ENCODE data around the gene EML5. TPM values are rescaled to one million over a fixed set of nuclear protein-coding genes. Genes with fewer than 3 reads are reported as not detected.
A peak's percentile ranks its signal among the peaks of the same experiment; 100 is the strongest.

EML5 gene
- total and polyA plus RNA-seq, 2 donors (not counting 3 experiments of a cell fraction or from before 2014, with no cell fraction given), result not detected

DNA sequence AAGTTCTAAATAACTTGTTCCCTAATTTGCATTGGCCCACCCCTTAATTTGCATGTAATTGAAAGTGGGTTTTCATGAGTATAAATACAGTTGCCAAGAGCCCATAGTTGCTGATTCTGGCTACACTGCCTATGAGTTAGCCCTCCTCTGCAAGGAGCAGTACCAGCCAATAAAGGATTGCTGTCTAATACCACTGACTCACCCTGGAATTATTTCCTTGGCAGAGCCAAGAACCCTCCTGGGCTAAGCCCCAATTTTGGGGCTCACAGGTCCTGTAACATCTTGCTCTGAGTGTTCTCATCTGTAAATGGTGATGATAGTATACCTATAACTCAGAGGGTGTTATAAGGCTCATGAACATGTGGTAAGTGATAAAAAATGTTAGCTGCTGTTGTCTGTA lies 38.5 kb upstream of the EML5 start:
- H3K4me3 ChIP-seq (replicated peaks in 1 of 3; ENCODE audit: insufficient read depth in 1 of 3, low read depth in 1 of 3, low read length in 3 of 3), result no peak overlapping the region
- DNase-seq (ENCODE audit: low read depth, low spot score) (peak; percentile 2), FAIRE-seq (no peak)
- H3K9me1 ChIP-seq (replicated peaks; ENCODE audit: control insufficient read depth, extremely low read depth, insufficient read depth, low read length), result no peaks in the 10 kb centered on the region
- CTCF ChIA-PET, result no interaction called here
- H3K36me3 ChIP-seq (ENCODE audit: control insufficient read depth in 2 of 2, extremely low read depth in 1 of 2, insufficient read depth in 2 of 2, low read length in 2 of 2), result no peaks in the 10 kb centered on the region
- POLR2A ChIA-PET, result no interaction called here
- peaks cover 9% of the 10 kb centered on the region for H3K4me1 ChIP-seq (ENCODE audit: control insufficient read depth, extremely low read depth, insufficient read depth, low read length)
- no peaks in the 10 kb centered on the region for H3K27me3 ChIP-seq (ENCODE audit: control insufficient read depth in 2 of 2, insufficient read depth in 2 of 2, low read length in 2 of 2)
- no peak for TF ChIP-seq FOS (IDR thresholded peaks at IDR 0.05; ENCODE audit: borderline replicate concordance, insufficient read depth, low read length)
- no peak for TF ChIP-seq POLR2A (IDR thresholded peaks at IDR 0.05; ENCODE audit: low read depth, low read length)
- TF ChIP-seq CTCF (IDR thresholded peaks at IDR 0.05; ENCODE audit: extremely low read depth in 1 of 2, insufficient read depth in 1 of 2, low read depth in 1 of 2, low read length in 2 of 2), result no peak
- no peak for TF ChIP-seq GATA2 (IDR thresholded peaks at IDR 0.05; ENCODE audit: insufficient read depth, insufficient read length, low read depth, low read length)
- no peak for TF ChIP-seq EZH2 (IDR thresholded peaks at IDR 0.05; ENCODE audit: borderline replicate concordance, low read depth, low read length, severe bottlenecking)
- TF ChIP-seq MAX (IDR thresholded peaks at IDR 0.05; ENCODE audit: insufficient read depth, insufficient read length), result no peak
- TF ChIP-seq MYC (IDR thresholded peaks at IDR 0.05; ENCODE audit: low read depth, low read length), result no peak
- no TSS peak for BruUV-seq (replicated peaks)
- no peak overlapping the region for H3K27ac ChIP-seq (ENCODE audit: insufficient read depth, low read depth, low read length)
- dilution Hi-C loops (cut with MboI; ENCODE audit: extremely low pct_ligation_motif_present, low sequenced_read_pairs) (no loop called here), intact Hi-C loops (cut with micrococcal nuclease) (no loop called here)
- no peaks in the 10 kb centered on the region for H4K20me1 ChIP-seq (replicated peaks; ENCODE audit: control insufficient read depth, extremely low read depth, insufficient read depth, low read length)
- no peaks in the 10 kb centered on the region for H3K79me2 ChIP-seq (ENCODE audit: control insufficient read depth, insufficient read depth, low read length)
- H2AFZ ChIP-seq (ENCODE audit: low read depth, low read length), result no peak overlapping the region
- no peak overlapping the region for H3K9ac ChIP-seq (replicated peaks; ENCODE audit: extremely low read depth, insufficient read depth, low read length)
- no peaks in the 10 kb centered on the region for H3K9me3 ChIP-seq (replicated peaks; ENCODE audit: control insufficient read depth, insufficient read depth, low read length)
- H3K4me2 ChIP-seq (ENCODE audit: insufficient read depth, low read length), result no peak overlapping the region

All from endothelial cell of umbilical vein (primary cell).